GM23338 (cell line): Measurements from ENCODE around the gene HTRA2. TPM values are rescaled to one million over a fixed set of nuclear protein-coding genes. Genes with fewer than 3 reads are reported as not detected.

ENCODE experiments used
- ATAC-seq: fragments of 200-7000 bp; cut with Tn5 transposase; 3 replicates; pipeline ENCODE4 v1.9.1; 2020
- DNase-seq: peaks from one replicate; pipeline ENCODE4 v3.0.0-alpha.2; 2015; ENCODE audit warnings: low spot score
- H2AFZ ChIP-seq: fragments of 200-600 bp; sonication (generic); 2 replicates; pipeline ENCODE4 v1.8.0; 2016; ENCODE audit warnings: antibody characterized with exemption, mild to moderate bottlenecking, moderate library complexity
- H3F3A ChIP-seq: fragments of 200-600 bp; sonication (generic); replicated peaks from 2 replicates; pipeline ENCODE4 v1.8.0; 2017; ENCODE audit warnings: antibody characterized with exemption, mixed run types, low read depth
- H3K27ac ChIP-seq: fragments of 200-600 bp; sonication (generic); 2 replicates; pipeline ENCODE4 v1.6.1; 2016; ENCODE audit warnings: low read depth
- H3K27me3 ChIP-seq: fragments of 200-600 bp; sonication (generic); 2 replicates; pipeline ENCODE4 v1.8.0; 2016; ENCODE audit warnings: mild to moderate bottlenecking, mixed run types, moderate library complexity; ENCODE audit not compliant: insufficient read depth
- H3K36me3 ChIP-seq: fragments of 200-600 bp; sonication (generic); 2 replicates; pipeline ENCODE4 v1.8.0; 2016; ENCODE audit warnings: mild to moderate bottlenecking; ENCODE audit not compliant: insufficient read depth
- H3K4me1 ChIP-seq: fragments of 200-600 bp; sonication (generic); 2 replicates; pipeline ENCODE4 v1.8.0; 2016; ENCODE audit warnings: mild to moderate bottlenecking, moderate library complexity; ENCODE audit not compliant: insufficient read depth
- H3K4me2 ChIP-seq: fragments of 200-600 bp; sonication (generic); 2 replicates; pipeline ENCODE4 v1.7.1; 2017; ENCODE audit warnings: mixed run types
- H3K4me3 ChIP-seq: fragments of 200-600 bp; sonication (generic); 2 replicates; pipeline ENCODE4 v1.6.1; 2016; ENCODE audit warnings: mixed run types
- H3K79me2 ChIP-seq: fragments of 200-600 bp; sonication (generic); replicated peaks from 2 replicates; pipeline ENCODE4 v1.8.0; 2017; ENCODE audit warnings: mild to moderate bottlenecking; ENCODE audit not compliant: insufficient read depth
- H3K9me2 ChIP-seq: fragments of 200-600 bp; sonication (generic); 2 replicates; pipeline ENCODE4 v1.8.0; 2017; ENCODE audit not compliant: insufficient read depth
- H4K20me1 ChIP-seq: fragments of 200-600 bp; sonication (generic); replicated peaks from 2 replicates; pipeline ENCODE4 v1.8.0; 2017; ENCODE audit warnings: mild to moderate bottlenecking; ENCODE audit not compliant: insufficient read depth
- H3K27ac Mint-ChIP-seq: 2 replicates; pipeline ENCODE4 v1.8.0; 2020; ENCODE audit warnings: inconsistent platforms, mild to moderate bottlenecking, moderate library complexity, mixed read lengths
- H3K27me3 Mint-ChIP-seq: 3 replicates; pipeline ENCODE4 v1.8.0; 2022; ENCODE audit warnings: low read depth, mild to moderate bottlenecking, moderate library complexity, mixed read lengths, inconsistent platforms; ENCODE audit not compliant: insufficient read depth, poor library complexity
- H3K36me3 Mint-ChIP-seq: 3 replicates; pipeline ENCODE4 v1.8.0; 2021; ENCODE audit warnings: low read depth, mild to moderate bottlenecking, inconsistent platforms, moderate library complexity, mixed read lengths
- H3K4me1 Mint-ChIP-seq: 3 replicates; pipeline ENCODE4 v1.8.0; 2020; ENCODE audit warnings: mild to moderate bottlenecking, inconsistent platforms, mixed read lengths
- H3K4me3 Mint-ChIP-seq: 3 replicates; pipeline ENCODE4 v1.8.0; 2021; ENCODE audit warnings: moderate library complexity, mild to moderate bottlenecking, inconsistent platforms, mixed read lengths
- H3K9me3 Mint-ChIP-seq: 3 replicates; pipeline ENCODE4 v1.8.0; 2020; ENCODE audit warnings: moderate library complexity, mild to moderate bottlenecking, inconsistent platforms, mixed read lengths
- CREB1 ChIP-seq: fragments of 250-450 bp; sonication (Bioruptor Pico); IDR thresholded peaks from 2 replicates; pipeline ENCODE4 v1.5.0; 2020; ENCODE audit warnings: low read depth, mild to moderate bottlenecking, moderate library complexity
- EZH2 ChIP-seq: fragments of 200-600 bp; sonication (generic); IDR thresholded peaks from one replicate; pipeline ENCODE4 v1.8.0; 2017; ENCODE audit warnings: antibody characterized with exemption, mild to moderate bottlenecking, low read depth; ENCODE audit not compliant: unreplicated experiment
- EZH2phosphoT487 ChIP-seq: fragments of 200-600 bp; sonication (generic); IDR thresholded peaks from one replicate; pipeline ENCODE4 v1.8.1; 2018; ENCODE audit warnings: antibody characterized with exemption; ENCODE audit not compliant: unreplicated experiment
- NANOG ChIP-seq: IDR thresholded peaks from 2 replicates; pipeline ENCODE4 v1.6.1; 2016; ENCODE audit warnings: antibody characterized with exemption, borderline replicate concordance
- POLR2AphosphoS5 ChIP-seq: IDR thresholded peaks from 2 replicates; pipeline ENCODE4 v1.6.1; 2016; ENCODE audit warnings: antibody characterized with exemption, low read depth
- STAT1 ChIP-seq: IDR thresholded peaks from one replicate; pipeline ENCODE4 v1.6.1; 2016; ENCODE audit warnings: antibody characterized with exemption; ENCODE audit not compliant: unreplicated experiment
- polyA plus RNA-seq: library from polyadenylated mRNA; unstranded; fragments of >200 nt; fragmentation: Nextera tagmentation; extraction: Ambion mirVana; gene quantifications from 2 replicates; pipeline ENCODE4 v1.2.1, GENCODE V29; 2016
- total RNA-seq: library from RNA; depleted of rRNA; stranded (reverse); fragments of >200 nt; shearing (Covaris generic); gene quantifications from 2 replicates; pipeline ENCODE4 v1.2.3, GENCODE V29; 2014
- TF ChIP-seq, protein P1 (sequence below), 2 experiments: fragments of 200-600 bp in 1 of 2; sonication (generic) in 1 of 2; conservative IDR thresholded peaks; 2 replicates each; pipeline versions ENCODE4 v1.5.1 to v1.6.1; 2016 to 2017; ENCODE audit warnings: antibody characterized with exemption in 2 of 2, low read depth in 2 of 2, mild to moderate bottlenecking in 2 of 2, moderate library complexity in 1 of 2
- TF ChIP-seq, protein P2 (sequence below): fragments of 250-450 bp; sonication (Bioruptor Pico); IDR thresholded peaks from 2 replicates; pipeline ENCODE4 v1.5.0; 2020; ENCODE audit warnings: mild to moderate bottlenecking, moderate library complexity
- TF ChIP-seq, protein P3 (sequence below): IDR thresholded peaks from one replicate; pipeline ENCODE4 v1.6.1; 2018; ENCODE audit warnings: antibody characterized with exemption; ENCODE audit not compliant: unreplicated experiment

HTRA2 gene
- total and polyA plus RNA-seq, 2 experiments from 2014 or later = 17.8 to 19.7 TPM

DNA sequence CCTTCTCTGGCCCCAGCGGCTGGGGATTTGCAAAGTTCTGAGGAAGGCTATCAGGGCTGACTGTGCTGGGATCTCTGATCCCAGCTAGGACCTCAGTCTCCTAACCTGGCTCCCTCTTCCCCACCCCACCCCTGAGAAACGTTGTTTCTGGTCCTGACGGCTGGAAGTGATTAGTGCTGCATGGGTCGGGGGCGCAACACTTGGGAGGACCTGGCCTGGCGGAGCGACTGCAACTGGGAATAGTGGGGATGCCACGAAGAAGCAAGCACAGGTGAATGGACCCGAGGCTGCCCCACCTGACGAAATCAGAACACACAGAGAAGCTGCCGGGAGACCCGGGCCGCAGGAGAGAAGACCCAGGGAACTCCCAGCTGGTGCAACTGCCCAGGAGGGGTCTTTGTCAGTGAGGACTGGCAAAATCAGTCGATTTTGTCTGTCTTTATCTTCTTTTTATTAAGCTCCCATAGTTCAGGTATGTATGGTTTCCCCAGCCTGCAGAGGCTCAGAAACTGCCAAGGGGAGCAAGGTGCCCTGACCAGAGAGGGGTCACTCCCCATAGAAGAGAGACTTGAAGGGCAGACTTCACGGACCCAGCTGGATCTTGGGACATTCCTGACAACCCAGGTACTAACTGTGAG, 29.7 kb upstream of the HTRA2 start:
- peaks cover 51% of the 10 kb centered on the region for H3K4me1 ChIP-seq
- no peaks in the 10 kb centered on the region for H3K9me3 Mint-ChIP-seq
- no peaks in the 10 kb centered on the region for H3K9me2 ChIP-seq
- peaks cover 48% of the 10 kb centered on the region for H3F3A ChIP-seq
- H3K4me3 ChIP-seq = peak overlapping the region; percentile 69
- peaks cover 11% of the 10 kb centered on the region for H4K20me1 ChIP-seq
- H3K36me3 ChIP-seq = peaks cover under 1% of the 10 kb centered on the region; the same call in 1 of the 2 replicates
- H3K79me2 ChIP-seq = no peaks in the 10 kb centered on the region
- H3K4me2 ChIP-seq = peak overlapping the region; percentile 95
- peak overlapping the region; percentile 98 for H2AFZ ChIP-seq
- ATAC-seq (no peak), DNase-seq (peak; percentile 25)
- H3K4me3 Mint-ChIP-seq = peak overlapping the region; percentile 77
- peaks cover 100% of the 10 kb centered on the region for H3K27me3 ChIP-seq
- peaks cover 11% of the 10 kb centered on the region for H3K36me3 Mint-ChIP-seq
- H3K27ac Mint-ChIP-seq = no peak overlapping the region
- H3K4me1 Mint-ChIP-seq = peaks cover 54% of the 10 kb centered on the region
- peaks cover 100% of the 10 kb centered on the region for H3K27me3 Mint-ChIP-seq
- TF ChIP-seq EZH2 = peak; percentile 97
- TF ChIP-seq, protein P1, sequence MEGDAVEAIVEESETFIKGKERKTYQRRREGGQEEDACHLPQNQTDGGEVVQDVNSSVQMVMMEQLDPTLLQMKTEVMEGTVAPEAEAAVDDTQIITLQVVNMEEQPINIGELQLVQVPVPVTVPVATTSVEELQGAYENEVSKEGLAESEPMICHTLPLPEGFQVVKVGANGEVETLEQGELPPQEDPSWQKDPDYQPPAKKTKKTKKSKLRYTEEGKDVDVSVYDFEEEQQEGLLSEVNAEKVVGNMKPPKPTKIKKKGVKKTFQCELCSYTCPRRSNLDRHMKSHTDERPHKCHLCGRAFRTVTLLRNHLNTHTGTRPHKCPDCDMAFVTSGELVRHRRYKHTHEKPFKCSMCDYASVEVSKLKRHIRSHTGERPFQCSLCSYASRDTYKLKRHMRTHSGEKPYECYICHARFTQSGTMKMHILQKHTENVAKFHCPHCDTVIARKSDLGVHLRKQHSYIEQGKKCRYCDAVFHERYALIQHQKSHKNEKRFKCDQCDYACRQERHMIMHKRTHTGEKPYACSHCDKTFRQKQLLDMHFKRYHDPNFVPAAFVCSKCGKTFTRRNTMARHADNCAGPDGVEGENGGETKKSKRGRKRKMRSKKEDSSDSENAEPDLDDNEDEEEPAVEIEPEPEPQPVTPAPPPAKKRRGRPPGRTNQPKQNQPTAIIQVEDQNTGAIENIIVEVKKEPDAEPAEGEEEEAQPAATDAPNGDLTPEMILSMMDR (conservative IDR thresholded peaks at IDR 0.05; ENCODE audit: low read depth in 2 of 2) = no peak
- H3K27ac ChIP-seq = no peak overlapping the region

DNA sequence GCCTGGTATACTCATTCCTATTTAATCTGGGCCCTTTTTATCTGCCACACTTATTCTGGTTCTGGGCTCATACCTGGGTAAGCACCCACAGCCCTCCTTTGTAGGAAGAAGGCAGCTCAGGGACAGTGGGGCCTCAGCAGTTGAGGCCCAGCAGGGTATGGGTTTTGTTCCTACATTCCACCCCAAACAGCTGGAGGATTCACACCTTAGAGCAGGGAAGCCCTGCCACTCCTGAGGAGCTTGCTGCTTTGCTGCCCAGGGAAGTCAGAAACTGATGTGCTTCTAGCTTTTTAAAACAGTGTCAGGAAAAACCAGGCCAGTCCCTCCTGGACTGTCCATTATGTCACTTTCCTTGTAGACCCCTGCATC, 29.2 kb upstream of the HTRA2 start:
- DNase-seq = peak; percentile 51
- Histone ChIP-seq H3K27me3 (peaks cover 100% of the 10 kb centered on the region), H4K20me1 (peaks cover 11% of the 10 kb centered on the region), H3F3A (peaks cover 48% of the 10 kb centered on the region), H3K79me2 (no peaks in the 10 kb centered on the region), H3K4me1 (peaks cover 51% of the 10 kb centered on the region), H3K36me3 (peaks cover 6% of the 10 kb centered on the region; the same call in 1 of the 2 replicates), H3K4me2 (peak overlapping the region; percentile 95; the same call in 1 of the 2 replicates), H2AFZ (no peak overlapping the region), H3K4me3 (peak overlapping the region; percentile 69; the same call in 1 of the 2 replicates), H3K9me2 (no peaks in the 10 kb centered on the region), H3K27ac (no peak overlapping the region)
- Mint-ChIP-seq H3K9me3 (no peaks in the 10 kb centered on the region), H3K27me3 (peaks cover 100% of the 10 kb centered on the region), H3K4me3 (peak overlapping the region; percentile 77; the same call in 1 of the 3 replicates), H3K27ac (no peak overlapping the region), H3K4me1 (peaks cover 54% of the 10 kb centered on the region), H3K36me3 (peaks cover 16% of the 10 kb centered on the region)
- TF ChIP-seq STAT1 (no peak), EZH2phosphoT487 (no peak), POLR2AphosphoS5 (no peak), CREB1 (CRISPR knock-in tag) (no peak), NANOG (no peak)
- TF ChIP-seq, protein P2, sequence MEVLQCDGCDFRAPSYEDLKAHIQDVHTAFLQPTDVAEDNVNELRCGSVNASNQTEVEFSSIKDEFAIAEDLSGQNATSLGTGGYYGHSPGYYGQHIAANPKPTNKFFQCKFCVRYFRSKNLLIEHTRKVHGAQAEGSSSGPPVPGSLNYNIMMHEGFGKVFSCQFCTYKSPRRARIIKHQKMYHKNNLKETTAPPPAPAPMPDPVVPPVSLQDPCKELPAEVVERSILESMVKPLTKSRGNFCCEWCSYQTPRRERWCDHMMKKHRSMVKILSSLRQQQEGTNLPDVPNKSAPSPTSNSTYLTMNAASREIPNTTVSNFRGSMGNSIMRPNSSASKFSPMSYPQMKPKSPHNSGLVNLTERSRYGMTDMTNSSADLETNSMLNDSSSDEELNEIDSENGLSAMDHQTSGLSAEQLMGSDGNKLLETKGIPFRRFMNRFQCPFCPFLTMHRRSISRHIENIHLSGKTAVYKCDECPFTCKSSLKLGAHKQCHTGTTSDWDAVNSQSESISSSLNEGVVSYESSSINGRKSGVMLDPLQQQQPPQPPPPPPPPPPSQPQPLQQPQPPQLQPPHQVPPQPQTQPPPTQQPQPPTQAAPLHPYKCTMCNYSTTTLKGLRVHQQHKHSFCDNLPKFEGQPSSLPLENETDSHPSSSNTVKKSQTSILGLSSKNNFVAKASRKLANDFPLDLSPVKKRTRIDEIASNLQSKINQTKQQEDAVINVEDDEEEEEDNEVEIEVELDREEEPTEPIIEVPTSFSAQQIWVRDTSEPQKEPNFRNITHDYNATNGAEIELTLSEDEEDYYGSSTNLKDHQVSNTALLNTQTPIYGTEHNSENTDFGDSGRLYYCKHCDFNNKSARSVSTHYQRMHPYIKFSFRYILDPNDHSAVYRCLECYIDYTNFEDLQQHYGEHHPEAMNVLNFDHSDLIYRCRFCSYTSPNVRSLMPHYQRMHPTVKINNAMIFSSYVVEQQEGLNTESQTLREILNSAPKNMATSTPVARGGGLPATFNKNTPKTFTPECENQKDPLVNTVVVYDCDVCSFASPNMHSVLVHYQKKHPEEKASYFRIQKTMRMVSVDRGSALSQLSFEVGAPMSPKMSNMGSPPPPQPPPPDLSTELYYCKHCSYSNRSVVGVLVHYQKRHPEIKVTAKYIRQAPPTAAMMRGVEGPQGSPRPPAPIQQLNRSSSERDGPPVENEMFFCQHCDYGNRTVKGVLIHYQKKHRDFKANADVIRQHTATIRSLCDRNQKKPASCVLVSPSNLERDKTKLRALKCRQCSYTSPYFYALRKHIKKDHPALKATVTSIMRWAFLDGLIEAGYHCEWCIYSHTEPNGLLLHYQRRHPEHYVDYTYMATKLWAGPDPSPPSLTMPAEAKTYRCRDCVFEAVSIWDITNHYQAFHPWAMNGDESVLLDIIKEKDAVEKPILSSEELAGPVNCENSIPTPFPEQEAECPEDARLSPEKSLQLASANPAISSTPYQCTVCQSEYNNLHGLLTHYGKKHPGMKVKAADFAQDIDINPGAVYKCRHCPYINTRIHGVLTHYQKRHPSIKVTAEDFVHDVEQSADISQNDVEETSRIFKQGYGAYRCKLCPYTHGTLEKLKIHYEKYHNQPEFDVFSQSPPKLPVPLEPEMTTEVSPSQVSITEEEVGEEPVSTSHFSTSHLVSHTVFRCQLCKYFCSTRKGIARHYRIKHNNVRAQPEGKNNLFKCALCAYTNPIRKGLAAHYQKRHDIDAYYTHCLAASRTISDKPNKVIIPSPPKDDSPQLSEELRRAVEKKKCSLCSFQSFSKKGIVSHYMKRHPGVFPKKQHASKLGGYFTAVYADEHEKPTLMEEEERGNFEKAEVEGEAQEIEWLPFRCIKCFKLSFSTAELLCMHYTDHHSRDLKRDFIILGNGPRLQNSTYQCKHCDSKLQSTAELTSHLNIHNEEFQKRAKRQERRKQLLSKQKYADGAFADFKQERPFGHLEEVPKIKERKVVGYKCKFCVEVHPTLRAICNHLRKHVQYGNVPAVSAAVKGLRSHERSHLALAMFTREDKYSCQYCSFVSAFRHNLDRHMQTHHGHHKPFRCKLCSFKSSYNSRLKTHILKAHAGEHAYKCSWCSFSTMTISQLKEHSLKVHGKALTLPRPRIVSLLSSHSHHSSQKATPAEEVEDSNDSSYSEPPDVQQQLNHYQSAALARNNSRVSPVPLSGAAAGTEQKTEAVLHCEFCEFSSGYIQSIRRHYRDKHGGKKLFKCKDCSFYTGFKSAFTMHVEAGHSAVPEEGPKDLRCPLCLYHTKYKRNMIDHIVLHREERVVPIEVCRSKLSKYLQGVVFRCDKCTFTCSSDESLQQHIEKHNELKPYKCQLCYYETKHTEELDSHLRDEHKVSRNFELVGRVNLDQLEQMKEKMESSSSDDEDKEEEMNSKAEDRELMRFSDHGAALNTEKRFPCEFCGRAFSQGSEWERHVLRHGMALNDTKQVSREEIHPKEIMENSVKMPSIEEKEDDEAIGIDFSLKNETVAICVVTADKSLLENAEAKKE (CRISPR knock-in tag) = no peak
- TF ChIP-seq, protein P3, sequence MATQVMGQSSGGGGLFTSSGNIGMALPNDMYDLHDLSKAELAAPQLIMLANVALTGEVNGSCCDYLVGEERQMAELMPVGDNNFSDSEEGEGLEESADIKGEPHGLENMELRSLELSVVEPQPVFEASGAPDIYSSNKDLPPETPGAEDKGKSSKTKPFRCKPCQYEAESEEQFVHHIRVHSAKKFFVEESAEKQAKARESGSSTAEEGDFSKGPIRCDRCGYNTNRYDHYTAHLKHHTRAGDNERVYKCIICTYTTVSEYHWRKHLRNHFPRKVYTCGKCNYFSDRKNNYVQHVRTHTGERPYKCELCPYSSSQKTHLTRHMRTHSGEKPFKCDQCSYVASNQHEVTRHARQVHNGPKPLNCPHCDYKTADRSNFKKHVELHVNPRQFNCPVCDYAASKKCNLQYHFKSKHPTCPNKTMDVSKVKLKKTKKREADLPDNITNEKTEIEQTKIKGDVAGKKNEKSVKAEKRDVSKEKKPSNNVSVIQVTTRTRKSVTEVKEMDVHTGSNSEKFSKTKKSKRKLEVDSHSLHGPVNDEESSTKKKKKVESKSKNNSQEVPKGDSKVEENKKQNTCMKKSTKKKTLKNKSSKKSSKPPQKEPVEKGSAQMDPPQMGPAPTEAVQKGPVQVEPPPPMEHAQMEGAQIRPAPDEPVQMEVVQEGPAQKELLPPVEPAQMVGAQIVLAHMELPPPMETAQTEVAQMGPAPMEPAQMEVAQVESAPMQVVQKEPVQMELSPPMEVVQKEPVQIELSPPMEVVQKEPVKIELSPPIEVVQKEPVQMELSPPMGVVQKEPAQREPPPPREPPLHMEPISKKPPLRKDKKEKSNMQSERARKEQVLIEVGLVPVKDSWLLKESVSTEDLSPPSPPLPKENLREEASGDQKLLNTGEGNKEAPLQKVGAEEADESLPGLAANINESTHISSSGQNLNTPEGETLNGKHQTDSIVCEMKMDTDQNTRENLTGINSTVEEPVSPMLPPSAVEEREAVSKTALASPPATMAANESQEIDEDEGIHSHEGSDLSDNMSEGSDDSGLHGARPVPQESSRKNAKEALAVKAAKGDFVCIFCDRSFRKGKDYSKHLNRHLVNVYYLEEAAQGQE = no peak
- ATAC-seq = no peak
